Measurements from ENCODE around the gene PACC1. TPM values are rescaled to one million over a fixed set of nuclear protein-coding genes. Genes with fewer than 3 reads are reported as not detected.

PACC1 gene
- total RNA-seq, 1 experiment from 2014 or later: 17.6 TPM

DNA sequence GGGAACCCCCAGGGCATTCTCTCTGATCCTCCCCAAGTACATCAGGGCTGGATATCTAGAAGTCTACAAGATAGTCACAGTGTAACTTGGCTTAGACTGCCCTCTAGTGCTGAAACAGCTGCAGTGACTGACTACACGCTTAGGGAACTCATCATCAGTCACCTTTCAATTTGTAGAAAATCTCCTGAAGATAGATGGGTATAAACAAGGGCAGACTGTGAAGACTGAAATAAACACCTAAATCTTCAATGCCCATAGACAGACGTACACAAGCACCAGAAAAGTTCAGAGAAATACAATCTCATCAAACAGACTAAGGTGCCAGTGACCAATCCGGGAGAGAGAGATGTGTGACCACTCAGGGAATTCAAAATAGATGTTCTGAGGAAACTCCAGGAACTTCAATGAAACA lies 46.6 kb downstream of the PACC1 start:
- BruUV-seq (replicated peaks): no TSS peak
- DNase-seq (ENCODE audit: low read depth, low spot score): peak; percentile 66
- H2AFZ ChIP-seq (ENCODE audit: low read depth, low read length, poor library complexity, severe bottlenecking): no peak overlapping the region
- no peaks in the 10 kb centered on the region for H3K79me2 ChIP-seq (ENCODE audit: insufficient read depth, low read length)
- intact Hi-C loops (cut with micrococcal nuclease): loop anchor here (1.0 to 5.0 kb wide), 5 partner anchors 89 to 686 kb away; no protein-coding TSS in a partner anchor
- no peak overlapping the region for H3K4me2 ChIP-seq (ENCODE audit: low read length)
- no peak overlapping the region for H3K9ac ChIP-seq (ENCODE audit: low read length)
- H3K9me2 ChIP-seq (ENCODE audit: insufficient read depth): no peaks in the 10 kb centered on the region
- H3K4me1 ChIP-seq (ENCODE audit: control insufficient read depth in 1 of 2, insufficient read depth in 2 of 2, low read length in 2 of 2): no peaks in the 10 kb centered on the region
- TF ChIP-seq RAD21 (IDR thresholded peaks at IDR 0.05; ENCODE audit: low read depth) (peak; percentile 92), SIN3A (IDR thresholded peaks at IDR 0.05; ENCODE audit: low read depth) (no peak), CEBPB (IDR thresholded peaks at IDR 0.05; ENCODE audit: low read depth) (no peak), EZH2 (IDR thresholded peaks at IDR 0.05) (no peak), ZFX (IDR thresholded peaks at IDR 0.05) (no peak), JUND (IDR thresholded peaks at IDR 0.05) (no peak), SRF (IDR thresholded peaks at IDR 0.05; ENCODE audit: low read depth) (no peak), ELF1 (IDR thresholded peaks at IDR 0.05; ENCODE audit: borderline replicate concordance, low read depth) (no peak), YY1 (IDR thresholded peaks at IDR 0.05; ENCODE audit: extremely low read depth, insufficient replicate concordance, low read depth, low read length) (no peak), FOSL1 (IDR thresholded peaks at IDR 0.05; ENCODE audit: low read depth) (no peak)
- TF ChIP-seq, protein P1, sequence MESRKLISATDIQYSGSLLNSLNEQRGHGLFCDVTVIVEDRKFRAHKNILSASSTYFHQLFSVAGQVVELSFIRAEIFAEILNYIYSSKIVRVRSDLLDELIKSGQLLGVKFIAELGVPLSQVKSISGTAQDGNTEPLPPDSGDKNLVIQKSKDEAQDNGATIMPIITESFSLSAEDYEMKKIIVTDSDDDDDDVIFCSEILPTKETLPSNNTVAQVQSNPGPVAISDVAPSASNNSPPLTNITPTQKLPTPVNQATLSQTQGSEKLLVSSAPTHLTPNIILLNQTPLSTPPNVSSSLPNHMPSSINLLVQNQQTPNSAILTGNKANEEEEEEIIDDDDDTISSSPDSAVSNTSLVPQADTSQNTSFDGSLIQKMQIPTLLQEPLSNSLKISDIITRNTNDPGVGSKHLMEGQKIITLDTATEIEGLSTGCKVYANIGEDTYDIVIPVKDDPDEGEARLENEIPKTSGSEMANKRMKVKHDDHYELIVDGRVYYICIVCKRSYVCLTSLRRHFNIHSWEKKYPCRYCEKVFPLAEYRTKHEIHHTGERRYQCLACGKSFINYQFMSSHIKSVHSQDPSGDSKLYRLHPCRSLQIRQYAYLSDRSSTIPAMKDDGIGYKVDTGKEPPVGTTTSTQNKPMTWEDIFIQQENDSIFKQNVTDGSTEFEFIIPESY (IDR thresholded peaks at IDR 0.05; ENCODE audit: extremely low read depth, insufficient replicate concordance, low read length): no peak
- TF ChIP-seq, protein P2, sequence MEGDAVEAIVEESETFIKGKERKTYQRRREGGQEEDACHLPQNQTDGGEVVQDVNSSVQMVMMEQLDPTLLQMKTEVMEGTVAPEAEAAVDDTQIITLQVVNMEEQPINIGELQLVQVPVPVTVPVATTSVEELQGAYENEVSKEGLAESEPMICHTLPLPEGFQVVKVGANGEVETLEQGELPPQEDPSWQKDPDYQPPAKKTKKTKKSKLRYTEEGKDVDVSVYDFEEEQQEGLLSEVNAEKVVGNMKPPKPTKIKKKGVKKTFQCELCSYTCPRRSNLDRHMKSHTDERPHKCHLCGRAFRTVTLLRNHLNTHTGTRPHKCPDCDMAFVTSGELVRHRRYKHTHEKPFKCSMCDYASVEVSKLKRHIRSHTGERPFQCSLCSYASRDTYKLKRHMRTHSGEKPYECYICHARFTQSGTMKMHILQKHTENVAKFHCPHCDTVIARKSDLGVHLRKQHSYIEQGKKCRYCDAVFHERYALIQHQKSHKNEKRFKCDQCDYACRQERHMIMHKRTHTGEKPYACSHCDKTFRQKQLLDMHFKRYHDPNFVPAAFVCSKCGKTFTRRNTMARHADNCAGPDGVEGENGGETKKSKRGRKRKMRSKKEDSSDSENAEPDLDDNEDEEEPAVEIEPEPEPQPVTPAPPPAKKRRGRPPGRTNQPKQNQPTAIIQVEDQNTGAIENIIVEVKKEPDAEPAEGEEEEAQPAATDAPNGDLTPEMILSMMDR (IDR thresholded peaks at IDR 0.05 in 2 of 3, conservative IDR thresholded peaks at IDR 0.05 in 1 of 3; ENCODE audit: borderline replicate concordance in 1 of 3, insufficient read depth in 1 of 3, low read depth in 2 of 3, low read length in 2 of 3): peak; percentile 76 to 96 (median 92); a peak in 5 of 6 replicates
- TF ChIP-seq, protein P3, sequence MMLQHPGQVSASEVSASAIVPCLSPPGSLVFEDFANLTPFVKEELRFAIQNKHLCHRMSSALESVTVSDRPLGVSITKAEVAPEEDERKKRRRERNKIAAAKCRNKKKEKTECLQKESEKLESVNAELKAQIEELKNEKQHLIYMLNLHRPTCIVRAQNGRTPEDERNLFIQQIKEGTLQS (IDR thresholded peaks at IDR 0.05): no peak
- TF ChIP-seq, protein P4, sequence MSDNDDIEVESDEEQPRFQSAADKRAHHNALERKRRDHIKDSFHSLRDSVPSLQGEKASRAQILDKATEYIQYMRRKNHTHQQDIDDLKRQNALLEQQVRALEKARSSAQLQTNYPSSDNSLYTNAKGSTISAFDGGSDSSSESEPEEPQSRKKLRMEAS (IDR thresholded peaks at IDR 0.05): no peak
- CTCF ChIA-PET: interaction anchor here (0.7 to 5.4 kb wide), 9 partner anchors 8 to 687 kb away, joined by 3 to 42 read pairs (median 5); partner anchors contain the start of genes DTL and INTS7
- H3K27me3 ChIP-seq (ENCODE audit: insufficient read depth, low read length): no peaks in the 10 kb centered on the region
- peaks cover 3% of the 10 kb centered on the region; the same call in 1 of the 2 replicates for H4K20me1 ChIP-seq (ENCODE audit: insufficient read depth)
- RAD21 ChIA-PET (ENCODE audit: low non-redundant PET in 1 of 2, low total read pairs in 2 of 2, uncharacterized antibody in 2 of 2, unreplicated experiment in 2 of 2): interaction anchor here in 1 of 2 experiments (0.7 kb wide), 1 partner anchor 297 kb away, joined by 3 read pairs; no protein-coding TSS in a partner anchor
- peaks cover 3 to 7% of the 10 kb centered on the region in 2 experiments; a peak in 2 of 4 replicates for H3K36me3 ChIP-seq (ENCODE audit: control insufficient read depth in 1 of 2, insufficient read depth in 2 of 2, low read length in 2 of 2)
- H3K27ac ChIP-seq (ENCODE audit: low read depth, low read length): no peak overlapping the region
- ATAC-seq: peak; percentile 98
- H3K9me3 ChIP-seq (ENCODE audit: control insufficient read depth in 1 of 2, insufficient read depth in 1 of 2, low read depth in 1 of 2, low read length in 2 of 2): no peaks in the 10 kb centered on the region
- POLR2A ChIA-PET: no interaction called here
- no peak overlapping the region for H3K4me3 ChIP-seq (replicated peaks in 1 of 2; ENCODE audit: low read depth in 1 of 2, low read length in 2 of 2)

Measured in HCT116 (cell line).